Right atrium auricular region (tissue), 2 donors: ENCODE measurements around the gene PPIB. TPM values are rescaled to one million over a fixed set of nuclear protein-coding genes. Genes with fewer than 3 reads are reported as not detected.

Source experiments
- DNase-seq: peaks from one replicate; pipeline ENCODE4 v3.0.0-alpha.2; 2019; ENCODE audit warnings: low spot score
- H3K27ac ChIP-seq, 2 donors: fragments of 200-600 bp; sonication (generic); 1 replicate in 1 of 2; 2 replicates in 1 of 2; pipeline ENCODE4 v1.5.1; 2016 to 2019
- H3K27me3 ChIP-seq, 2 donors: fragments of 200-600 bp; sonication (generic); one replicate each; pipeline versions ENCODE4 v1.5.1 to v1.6.0; 2017 to 2019
- H3K36me3 ChIP-seq: fragments of 200-600 bp; sonication (generic); one replicate; pipeline ENCODE4 v1.5.1; 2016
- H3K4me1 ChIP-seq, 2 donors: fragments of 200-600 bp; sonication (generic); one replicate each; pipeline versions ENCODE4 v1.5.1 to v1.6.0; 2017 to 2019
- H3K4me3 ChIP-seq, 2 donors: fragments of 200-600 bp; sonication (generic); 1 replicate in 1 of 2; 2 replicates in 1 of 2; pipeline ENCODE4 v1.5.1; 2017 to 2019; ENCODE audit warnings: mild to moderate bottlenecking in 1 of 2, moderate library complexity in 1 of 2
- H3K9me3 ChIP-seq, 2 donors: fragments of 200-600 bp; sonication (generic); one replicate each; pipeline ENCODE4 v1.5.1; 2019
- total RNA-seq, 2 donors: library from RNA; depleted of rRNA; stranded (reverse); fragments of >200 nt; gene quantifications; one replicate each; pipeline ENCODE4 v1.1.0, GENCODE V29; 2016
- TF ChIP-seq, protein P1 (sequence below), 2 donors: fragments of 200-600 bp; sonication (generic); IDR thresholded peaks; one replicate each; pipeline ENCODE4 v1.5.1; 2019; ENCODE audit warnings: antibody characterized with exemption in 2 of 2

Gene PPIB
- total RNA-seq, 2 donors from 2014 or later, result 139 to 189 TPM

DNA sequence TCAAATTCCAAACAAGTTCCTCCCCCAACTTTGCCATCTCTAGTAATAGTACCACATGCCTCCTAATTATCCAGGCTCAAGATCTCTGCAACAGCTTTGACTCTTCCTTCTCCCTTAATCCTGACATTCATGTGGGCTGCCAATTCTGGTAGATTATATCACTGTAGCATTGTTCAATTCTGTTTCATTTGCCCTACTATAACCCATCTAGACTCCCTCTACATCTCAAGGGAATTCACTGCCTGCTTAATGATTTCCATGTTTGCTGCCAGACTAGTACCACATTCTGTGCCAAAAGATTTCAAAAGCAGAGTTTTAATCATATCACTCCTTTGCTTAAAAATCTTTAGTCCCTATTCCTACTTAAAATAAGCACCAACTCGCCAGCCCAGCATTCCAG, 34.6 kb upstream of the PPIB start:
- Histone ChIP-seq H3K27me3 (no peaks in the 10 kb centered on the region), H3K36me3 (peaks cover 9% of the 10 kb centered on the region), H3K4me3 (no peak overlapping the region), H3K4me1 (no peaks in the 10 kb centered on the region), H3K9me3 (no peaks in the 10 kb centered on the region), H3K27ac (no peak overlapping the region)
- TF ChIP-seq, protein P1, sequence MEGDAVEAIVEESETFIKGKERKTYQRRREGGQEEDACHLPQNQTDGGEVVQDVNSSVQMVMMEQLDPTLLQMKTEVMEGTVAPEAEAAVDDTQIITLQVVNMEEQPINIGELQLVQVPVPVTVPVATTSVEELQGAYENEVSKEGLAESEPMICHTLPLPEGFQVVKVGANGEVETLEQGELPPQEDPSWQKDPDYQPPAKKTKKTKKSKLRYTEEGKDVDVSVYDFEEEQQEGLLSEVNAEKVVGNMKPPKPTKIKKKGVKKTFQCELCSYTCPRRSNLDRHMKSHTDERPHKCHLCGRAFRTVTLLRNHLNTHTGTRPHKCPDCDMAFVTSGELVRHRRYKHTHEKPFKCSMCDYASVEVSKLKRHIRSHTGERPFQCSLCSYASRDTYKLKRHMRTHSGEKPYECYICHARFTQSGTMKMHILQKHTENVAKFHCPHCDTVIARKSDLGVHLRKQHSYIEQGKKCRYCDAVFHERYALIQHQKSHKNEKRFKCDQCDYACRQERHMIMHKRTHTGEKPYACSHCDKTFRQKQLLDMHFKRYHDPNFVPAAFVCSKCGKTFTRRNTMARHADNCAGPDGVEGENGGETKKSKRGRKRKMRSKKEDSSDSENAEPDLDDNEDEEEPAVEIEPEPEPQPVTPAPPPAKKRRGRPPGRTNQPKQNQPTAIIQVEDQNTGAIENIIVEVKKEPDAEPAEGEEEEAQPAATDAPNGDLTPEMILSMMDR (IDR thresholded peaks at IDR 0.05), result no peak
- DNase-seq, result no peak

DNA sequence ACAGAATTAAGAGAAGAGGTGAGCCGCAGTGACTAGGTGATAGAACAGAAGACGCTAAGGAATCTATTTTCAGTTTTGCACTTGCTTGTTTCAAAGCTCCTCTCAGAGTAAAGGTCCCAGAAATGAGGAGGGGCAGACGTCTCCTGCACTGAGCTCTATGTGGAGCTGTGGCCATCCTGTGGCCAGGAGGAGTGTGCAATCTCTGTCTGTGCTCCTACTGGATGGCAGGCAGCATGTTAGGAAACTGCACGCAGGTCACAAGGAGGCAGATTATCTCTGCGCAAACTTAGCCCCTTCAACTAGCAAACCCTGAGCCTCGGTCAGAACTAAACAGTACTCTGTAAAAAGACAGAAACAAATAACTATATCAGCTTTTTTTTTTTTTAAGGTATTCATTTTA, 31.1 kb upstream of the PPIB start:
- H3K9me3 ChIP-seq, result no peaks in the 10 kb centered on the region
- no peak overlapping the region for H3K4me3 ChIP-seq
- DNase-seq, result no peak
- H3K27ac ChIP-seq, result no peak overlapping the region
- TF ChIP-seq, protein P1 (IDR thresholded peaks at IDR 0.05), result no peak
- H3K27me3 ChIP-seq, result no peaks in the 10 kb centered on the region
- peaks cover 4% of the 10 kb centered on the region for H3K36me3 ChIP-seq
- H3K4me1 ChIP-seq, result no peaks in the 10 kb centered on the region

DNA sequence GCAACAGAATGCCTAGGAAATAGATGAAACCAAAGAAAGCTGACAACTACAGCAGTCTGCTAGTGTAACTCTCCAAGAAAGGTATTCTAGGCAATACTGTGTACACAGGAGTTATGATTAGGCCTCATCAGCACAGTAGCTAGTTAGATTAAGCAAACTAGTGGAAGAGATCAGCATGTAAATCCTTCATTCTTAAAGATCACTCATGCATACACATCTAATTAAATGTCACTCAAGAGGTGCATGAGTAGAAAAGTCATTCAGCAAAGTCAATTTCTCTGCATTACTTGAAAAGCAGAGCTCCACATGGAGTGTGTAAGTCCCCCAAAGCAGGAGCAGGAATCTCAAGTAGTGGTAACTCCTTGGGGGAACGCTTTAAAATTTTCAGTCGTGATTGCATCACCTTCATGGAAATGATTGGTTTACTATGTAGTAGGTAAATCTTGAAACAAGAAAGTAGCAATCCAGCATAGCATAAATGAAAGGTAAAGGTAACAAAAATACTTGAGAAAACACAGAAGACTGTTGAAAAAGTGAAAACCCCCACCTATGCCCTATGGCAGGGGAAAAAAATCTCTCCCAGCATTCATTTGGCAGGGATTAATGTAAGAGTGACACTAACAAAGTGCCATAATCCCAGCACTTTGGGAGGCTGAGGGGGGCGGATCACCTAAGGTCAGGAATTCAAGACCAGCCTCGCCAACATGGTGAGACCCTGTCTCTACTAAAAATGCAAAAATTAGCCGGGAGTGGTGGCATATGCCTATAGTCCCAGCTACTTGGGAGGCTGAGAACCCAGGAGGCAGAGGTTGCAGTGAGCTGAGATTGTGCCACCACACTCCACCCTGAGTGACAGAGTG, 29.4 kb upstream of the PPIB start:
- DNase-seq, result no peak
- Histone ChIP-seq H3K4me3 (no peak overlapping the region), H3K27me3 (no peaks in the 10 kb centered on the region), H3K4me1 (no peaks in the 10 kb centered on the region), H3K36me3 (peaks cover 11% of the 10 kb centered on the region), H3K27ac (no peak overlapping the region), H3K9me3 (no peaks in the 10 kb centered on the region)
- TF ChIP-seq, protein P1 (IDR thresholded peaks at IDR 0.05), result no peak

DNA sequence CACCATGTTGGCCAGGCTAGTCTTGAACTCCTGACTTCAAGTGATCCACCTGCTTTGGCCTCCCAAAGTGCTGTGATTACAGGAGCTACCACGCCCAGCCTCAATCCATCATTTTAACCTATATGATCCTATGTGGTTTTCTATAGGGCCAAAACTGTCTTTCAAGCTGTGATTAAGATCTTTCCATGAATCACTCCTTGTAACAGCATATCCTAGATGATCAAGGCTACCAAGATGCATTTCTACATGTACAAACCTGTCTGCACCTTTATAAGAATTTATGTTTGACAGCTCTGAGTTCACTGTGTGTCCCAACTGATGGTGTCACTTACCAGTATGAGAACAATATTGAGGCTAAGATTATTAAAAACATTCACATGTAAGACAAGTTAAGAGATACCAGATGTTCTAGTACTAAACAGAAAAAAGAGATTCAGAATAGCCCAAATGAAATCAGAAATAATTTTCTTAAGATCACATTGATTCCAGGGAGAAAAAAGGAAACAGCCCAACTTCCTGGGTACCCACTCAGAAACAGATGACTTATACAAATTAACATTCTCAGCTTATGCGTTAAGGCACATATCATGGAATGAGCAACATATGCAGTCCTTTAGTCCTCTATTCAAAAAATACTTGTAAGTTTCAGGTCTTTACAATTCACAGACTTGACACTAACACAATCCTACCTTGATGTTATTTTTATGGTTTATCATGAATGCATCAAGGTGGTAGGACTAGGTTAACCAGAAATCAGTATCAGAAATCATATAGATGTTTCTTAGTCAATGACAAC, 24.8 kb upstream of the PPIB start:
- TF ChIP-seq, protein P1 (IDR thresholded peaks at IDR 0.05), result no peak
- H3K36me3 ChIP-seq, result peaks cover 15% of the 10 kb centered on the region
- no peak for DNase-seq
- H3K27me3 ChIP-seq, result no peaks in the 10 kb centered on the region
- no peaks in the 10 kb centered on the region for H3K4me1 ChIP-seq
- no peaks in the 10 kb centered on the region for H3K9me3 ChIP-seq
- H3K27ac ChIP-seq, result no peak overlapping the region
- H3K4me3 ChIP-seq, result no peak overlapping the region

DNA sequence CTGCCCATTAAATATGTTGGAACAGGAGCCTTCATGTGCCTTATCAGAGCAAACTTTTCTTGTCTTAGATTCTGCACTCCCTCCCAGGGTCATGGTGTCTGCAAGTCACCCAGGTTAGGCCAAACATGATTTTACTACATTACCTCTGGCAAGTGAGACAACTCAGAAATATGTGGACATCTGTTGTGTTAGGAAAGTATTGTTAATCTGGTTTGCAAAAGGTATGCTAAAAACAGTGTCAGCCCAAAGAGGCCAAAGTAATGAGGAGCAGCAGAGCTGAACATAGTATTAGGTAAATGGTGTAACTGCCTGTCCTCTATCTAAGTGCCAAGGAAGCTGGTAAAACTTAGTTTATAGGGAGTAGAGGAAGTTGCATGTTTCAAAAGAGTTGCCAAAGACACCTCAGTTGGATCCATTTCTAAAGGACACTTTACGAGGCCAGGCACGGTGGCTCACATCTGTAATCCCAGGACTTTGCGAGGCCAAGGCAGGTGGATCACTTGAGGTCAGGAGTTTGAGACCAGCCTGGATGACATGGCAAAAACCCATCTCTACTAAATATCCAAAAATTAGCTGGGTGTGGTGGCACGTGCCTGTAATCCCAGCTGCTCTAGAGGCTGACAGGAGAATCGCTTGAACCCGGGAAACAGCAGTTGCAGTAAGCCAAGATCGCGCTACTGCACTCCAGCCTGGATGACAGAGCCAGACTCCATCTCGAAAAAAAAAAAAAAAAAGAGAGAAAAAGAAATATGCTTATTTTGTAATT, 22.5 kb upstream of the PPIB start:
- Histone ChIP-seq H3K4me3 (no peak overlapping the region), H3K27me3 (no peaks in the 10 kb centered on the region), H3K36me3 (peaks cover 16% of the 10 kb centered on the region), H3K4me1 (no peaks in the 10 kb centered on the region), H3K27ac (no peak overlapping the region), H3K9me3 (no peaks in the 10 kb centered on the region)
- no peak for DNase-seq
- TF ChIP-seq, protein P1 (IDR thresholded peaks at IDR 0.05), result no peak
